Kasumi-1 (cell line): ENCODE results near the gene RPL37A.

Source experiments
- DNase-seq, 2 experiments: peaks; one replicate each; lab custom pipeline; 2025; lab: John Stamatoyannopoulos, UW

RPL37A gene

DNA sequence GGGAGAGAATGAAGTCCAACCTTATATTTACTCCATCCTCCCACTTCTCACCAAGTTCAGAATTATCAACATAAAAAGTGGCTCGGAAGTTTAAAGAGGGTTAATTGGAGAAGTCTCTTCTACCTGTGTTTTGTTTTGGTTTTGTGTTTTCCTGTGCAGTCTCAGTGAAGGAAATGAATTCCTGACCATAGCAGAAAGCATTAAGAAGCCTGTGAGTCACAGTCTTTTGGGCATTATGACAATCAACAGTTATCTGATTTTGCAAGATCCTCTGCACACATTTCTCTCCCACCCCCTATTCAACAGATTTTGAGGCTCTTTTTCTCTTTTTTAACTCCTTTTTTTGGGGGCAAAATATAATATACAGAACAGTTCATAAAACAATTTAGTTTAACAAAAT, 8.6 kb upstream of the RPL37A start:
- DNase-seq, result peak; percentile 32 to 44

DNA sequence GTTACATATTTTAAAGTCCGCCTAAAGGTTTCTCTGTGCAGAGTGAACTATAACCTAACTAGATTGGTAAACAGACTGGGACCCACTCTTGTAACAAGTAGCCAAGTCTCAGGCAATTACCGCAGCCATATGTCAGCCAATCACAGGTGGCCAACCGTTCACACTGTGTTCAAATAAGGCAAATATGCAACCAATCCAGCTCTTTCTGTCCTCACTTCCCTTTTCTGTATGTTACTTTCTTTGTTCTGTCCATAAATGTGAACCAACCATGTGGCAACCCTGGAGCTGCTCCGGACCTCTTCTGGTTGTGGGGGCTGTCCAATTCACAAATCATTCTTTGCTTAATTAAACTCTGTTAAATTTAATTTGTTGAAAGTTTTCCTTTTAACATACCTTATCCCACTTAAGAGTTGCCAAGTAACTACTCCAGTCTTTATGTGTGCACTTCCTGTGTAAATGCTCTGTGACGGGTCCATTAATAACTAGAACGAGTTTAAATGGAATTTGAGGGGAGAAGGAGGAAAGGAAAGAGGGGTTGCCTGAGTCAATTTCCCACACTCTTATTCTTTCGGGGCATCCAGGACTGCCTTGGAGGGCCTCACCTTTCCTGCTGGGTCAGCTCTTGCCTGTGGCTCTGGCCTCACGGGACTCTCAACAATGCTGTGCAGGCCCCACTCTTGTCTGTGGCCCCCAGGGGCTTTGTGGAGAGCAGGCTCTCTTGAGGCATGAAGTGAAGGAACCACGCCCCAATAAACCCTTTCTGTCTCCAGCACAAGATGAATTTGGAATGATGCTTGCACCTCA, 6.6 kb upstream of the RPL37A start:
- DNase-seq, result peak; percentile 59 to 66

- no peak for DNase-seq
These were observed 5.9 kb upstream of the RPL37A start for GRCh38 chr2:216492597-216493333.

DNA sequence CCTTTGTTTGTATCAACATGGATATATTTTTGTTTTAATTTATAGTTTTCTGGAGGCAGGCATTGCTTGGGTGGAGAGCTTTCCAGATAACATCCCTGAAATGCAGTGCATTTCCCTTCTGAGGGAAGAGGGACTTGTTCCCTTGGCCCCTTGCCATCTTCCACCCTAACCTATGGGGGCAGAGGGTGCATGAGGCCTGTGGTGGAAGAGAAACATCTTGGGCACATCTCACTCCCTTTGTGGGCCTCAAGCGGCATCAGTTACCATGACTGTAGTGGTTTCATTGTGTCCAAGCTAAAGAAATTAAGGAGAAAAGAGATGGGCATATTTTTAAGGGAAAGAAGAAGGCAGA, 5.3 kb upstream of the RPL37A start:
- DNase-seq, result no peak

- DNase-seq, result peak; percentile 54 to 62
These were observed 3.0 kb upstream of the RPL37A start for GRCh38 chr2:216495656-216496055.

GRCh38 chr2:216497382-216498069, 1.1 kb upstream of the RPL37A start:
- no peak for DNase-seq

DNA sequence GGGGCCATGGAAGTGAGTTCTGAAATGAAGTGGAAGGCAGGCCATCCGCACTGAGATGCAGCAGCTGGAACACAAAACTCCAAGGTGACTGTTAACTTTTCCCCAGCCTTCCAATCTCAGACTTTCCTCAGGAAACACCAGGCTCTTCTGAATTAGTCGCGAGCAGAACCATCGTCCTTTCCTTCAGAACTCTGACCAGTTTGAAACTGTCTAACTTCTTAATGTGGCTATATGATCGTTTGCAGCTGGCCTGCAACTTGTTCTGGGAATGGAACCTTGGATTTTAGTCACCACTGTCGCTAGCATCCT, 620 bp upstream of the RPL37A start:
- no peak for DNase-seq

DNA sequence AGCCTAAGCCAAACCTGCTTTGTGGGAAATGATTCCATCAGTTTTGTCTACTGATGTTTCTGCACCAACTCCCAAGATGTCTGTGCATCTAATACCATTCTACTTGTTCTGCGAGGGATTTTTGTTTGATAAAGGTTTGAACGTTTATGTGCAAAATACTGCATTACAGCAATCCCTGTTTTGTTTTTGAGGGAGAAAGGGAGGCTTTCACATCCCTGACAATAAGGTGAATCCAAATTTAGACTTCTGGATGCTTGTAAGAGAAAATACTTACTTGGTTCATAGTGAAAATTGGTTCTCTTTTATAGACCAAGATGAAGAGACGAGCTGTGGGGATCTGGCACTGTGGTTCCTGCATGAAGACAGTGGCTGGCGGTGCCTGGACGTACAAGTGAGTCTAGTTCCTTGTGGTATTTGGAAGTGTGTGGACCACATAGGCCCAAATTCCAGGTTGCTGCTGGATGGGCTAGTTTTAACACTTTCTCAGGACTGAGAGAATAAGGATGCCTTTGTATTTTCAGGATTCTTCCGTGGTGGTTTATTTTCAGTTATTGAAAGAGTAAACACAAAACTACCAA, 1.1 kb downstream of the RPL37A start:
- DNase-seq, result no peak

DNA sequence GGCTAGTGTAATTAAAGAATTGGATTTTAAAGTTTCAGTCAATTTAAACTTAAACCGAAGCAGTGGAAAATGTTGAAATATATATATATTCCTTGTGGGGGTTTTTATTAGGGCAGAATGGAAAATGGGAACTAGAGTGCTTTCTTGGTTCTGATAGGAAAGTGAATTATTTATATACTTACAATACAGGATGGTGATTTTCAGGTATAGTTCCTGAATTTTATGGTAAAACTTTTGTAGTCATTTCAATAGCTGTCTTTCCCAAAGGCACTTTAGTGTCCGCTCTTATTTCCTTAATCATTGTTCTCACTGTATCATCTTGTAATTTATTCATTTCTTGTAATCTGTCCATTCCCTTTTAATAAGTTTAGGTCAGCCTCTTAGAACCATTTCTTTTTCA, 1.9 kb downstream of the RPL37A start:
- DNase-seq, result no peak

DNA sequence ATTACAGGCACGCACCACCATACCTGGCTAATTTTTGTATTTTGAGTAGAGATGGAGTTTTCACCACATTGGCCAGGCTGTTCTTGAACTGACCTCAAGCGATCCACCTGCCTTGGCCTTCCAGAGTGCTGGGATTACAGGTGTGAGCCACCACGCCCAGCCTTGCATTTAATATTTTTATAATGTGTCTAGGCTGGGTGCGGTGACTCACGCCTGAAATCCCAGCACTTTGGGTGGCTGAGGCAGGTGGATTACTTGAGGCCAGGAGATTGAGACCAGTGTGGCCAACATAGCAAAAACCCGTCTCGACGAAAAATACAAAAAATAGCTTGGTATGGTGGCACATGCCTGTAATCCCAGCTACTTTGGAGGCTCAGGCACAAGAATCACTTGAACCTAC, 3.2 kb downstream of the RPL37A start:
- no peak for DNase-seq

DNA sequence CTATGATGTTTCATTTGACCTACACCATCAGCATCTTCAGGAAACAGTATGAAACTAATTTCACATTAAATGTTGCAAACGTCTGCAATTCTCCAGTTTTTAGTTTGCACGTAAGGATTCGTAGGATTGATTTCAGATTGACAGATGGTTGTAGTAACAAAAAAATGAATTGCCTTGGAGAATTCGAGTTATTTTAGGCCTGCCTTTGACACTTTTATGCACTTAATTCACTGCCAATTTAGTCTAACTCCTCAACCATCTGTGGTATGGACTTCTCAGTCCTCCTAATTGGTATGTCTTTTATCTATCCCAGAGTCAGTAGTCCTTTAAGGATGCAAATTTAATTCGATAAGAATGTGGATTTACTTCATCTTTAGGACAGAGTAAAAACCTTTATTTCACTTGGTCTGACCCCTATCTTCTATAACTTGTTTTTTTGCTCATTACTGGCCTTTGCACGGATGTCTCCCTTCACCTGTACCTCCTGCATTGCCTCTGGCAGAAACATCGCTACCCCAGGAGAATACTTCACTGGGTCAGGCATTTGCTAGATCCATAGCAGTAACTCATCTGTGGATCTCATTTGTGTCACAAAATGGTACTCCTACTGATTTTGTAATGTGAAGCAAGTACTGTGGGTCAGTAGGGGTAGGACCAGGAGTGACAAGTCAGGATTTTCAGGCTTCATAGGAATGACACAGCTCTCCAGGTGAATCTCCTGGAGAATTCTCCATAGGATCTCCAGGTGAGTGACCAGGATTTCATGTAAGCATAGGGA, 3.9 kb downstream of the RPL37A start:
- DNase-seq, result no peak

- no peak for DNase-seq
These were observed 4.5 kb downstream of the RPL37A start for GRCh38 chr2:216503159-216503629.

DNA sequence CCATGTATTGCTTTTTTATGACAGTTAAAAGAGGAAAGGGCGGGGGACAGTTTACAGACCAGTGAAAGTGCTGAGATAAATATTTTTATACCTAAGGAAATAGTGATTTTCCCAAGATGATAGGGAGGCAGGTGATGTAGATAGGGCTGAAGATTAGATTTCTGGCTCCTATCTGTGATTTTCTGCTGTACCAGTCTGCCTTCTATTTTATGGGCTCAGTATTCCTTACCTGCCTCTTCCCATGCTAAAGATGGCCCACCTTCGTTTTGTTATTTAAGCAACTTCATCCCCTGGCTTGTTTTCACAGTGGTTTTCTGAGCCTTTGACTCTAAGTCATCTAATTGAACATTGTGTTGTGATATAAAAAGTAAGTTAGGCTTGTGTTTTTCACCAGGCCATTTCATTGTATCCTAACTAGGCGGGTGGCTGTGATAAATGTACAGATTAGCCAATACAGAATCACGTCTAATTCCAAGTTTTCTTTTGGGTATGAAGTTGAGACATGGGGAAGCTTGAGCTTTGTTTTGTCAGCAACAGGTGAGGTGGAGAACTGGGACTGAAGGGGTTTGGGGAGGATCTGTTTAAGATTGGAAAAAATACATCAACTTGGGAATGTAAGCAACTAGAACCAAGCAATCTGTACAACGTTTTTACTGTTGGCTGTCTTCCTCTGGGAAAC, 5.2 kb downstream of the RPL37A start:
- DNase-seq, result no peak

DNA sequence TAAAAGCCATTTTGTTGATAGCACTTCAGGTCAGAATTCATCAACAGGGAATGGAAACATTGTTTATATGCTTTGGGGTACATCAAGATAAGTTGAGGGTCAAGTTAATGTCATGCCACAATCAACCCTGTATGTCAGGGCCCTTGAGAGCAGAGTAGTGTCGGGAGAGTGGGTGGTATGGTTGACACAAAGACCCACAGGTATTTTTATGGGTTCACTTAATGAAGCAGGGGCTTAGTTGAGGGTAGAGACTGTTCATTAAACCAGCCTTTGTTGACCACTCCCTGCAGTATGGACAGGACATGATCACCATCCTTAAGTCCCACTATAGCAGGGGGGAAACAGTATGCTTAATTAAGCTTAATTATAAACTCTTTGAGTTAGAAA, 5.7 kb downstream of the RPL37A start:
- DNase-seq, result no peak

DNA sequence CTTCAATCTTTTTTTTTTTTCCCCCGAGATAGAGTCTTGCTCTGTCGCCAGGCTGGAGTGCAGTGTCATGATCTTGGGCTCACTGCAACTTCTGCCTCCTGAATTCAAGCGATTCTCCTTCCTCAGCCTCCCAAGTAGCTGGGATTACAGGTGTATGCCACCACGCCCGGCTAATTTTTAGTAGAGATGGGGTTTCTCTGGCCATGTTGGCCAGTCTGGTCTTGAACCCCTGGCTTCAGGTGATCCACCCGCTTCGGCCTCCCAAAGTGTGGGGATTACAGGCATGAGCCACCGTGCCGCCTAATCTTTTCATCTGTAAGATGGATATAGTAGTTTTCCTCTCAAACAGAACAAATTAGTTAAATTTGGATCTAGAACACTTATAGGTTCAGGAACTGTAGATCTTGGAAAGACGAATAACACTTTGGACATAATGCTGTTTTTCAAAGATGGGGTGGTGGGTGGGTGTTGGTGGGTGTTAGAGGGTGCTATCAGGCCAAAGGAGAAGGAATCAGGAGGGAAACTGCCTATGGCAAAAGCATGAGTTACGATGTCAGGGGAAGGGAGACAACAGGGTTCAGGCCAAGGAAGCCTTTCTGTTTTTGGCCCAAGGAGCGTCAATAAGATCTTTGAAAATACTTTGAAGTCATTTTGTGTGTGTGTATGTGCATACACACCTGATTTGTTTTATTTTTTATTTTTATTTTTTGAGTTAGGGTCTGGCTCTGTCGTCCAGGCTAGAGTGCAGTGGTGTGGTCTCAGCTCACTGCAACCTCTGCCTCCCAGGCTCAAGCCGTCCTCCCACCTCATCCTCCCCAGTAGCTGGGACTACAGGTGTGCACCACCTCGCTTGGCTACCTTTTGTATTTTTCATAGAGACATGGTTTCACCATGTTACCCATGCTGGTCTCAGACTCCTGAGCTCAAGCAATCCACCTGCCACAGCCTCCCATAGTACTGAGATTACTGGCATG, 6.8 kb downstream of the RPL37A start:
- DNase-seq, result no peak

- no peak for DNase-seq
These were observed 8.8 kb downstream of the RPL37A start for GRCh38 chr2:216507220-216508160.

DNA sequence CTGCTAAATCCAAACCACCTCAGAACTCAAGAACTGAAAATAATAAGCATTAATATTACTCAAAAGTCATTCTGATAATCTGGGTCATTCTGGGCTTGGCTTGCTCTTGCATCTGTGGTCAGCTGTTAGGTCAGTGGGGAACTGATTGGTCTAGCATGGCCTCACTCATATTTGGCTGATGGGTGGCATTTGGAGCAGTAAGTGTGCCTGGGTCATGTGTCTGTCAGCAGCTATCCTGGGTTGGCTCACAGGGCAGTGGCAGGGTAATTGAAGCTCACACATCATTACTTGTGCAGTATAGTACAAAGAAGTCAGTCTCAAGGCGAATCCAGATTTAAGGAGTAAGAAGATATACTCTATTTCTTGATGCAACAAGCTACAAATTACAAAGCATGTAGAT, 9.6 kb downstream of the RPL37A start:
- DNase-seq, result no peak

- peak; percentile 11 to 51 for DNase-seq
These were observed 18.2 kb downstream of the RPL37A start for GRCh38 chr2:216516730-216517350.
